ENCODE measurements around the gene HSD17B7. TPM values are rescaled to one million over a fixed set of nuclear protein-coding genes. Genes with fewer than 3 reads are reported as not detected.

Gene HSD17B7
- total and polyA plus RNA-seq, 2 experiments from 2014 or later = 4.0 to 5.5 TPM

DNA sequence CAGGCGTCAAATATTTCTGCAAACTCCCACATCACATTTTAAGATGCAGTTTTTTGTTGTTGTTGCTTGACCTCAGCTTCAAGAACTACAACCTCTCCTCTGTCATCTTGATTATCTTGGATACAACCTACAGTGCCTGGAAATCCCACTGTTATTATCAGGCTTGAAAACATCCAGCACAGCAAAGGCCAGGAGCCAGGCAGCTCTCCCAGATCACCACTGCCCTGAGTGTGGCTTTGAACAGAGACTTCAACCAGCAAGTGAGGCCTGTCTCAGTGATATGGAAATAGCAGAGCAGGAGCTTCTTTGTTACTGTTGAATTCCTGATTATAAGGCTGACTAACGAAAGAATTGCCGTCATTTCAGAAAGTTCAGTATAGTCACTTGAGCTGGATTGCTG lies 42.0 kb downstream of the HSD17B7 start:
- in situ Hi-C loops (cut with MboI) = no loop called here
- no peaks in the 10 kb centered on the region for H3K4me1 ChIP-seq (ENCODE audit: insufficient read depth)
- no peak for TF ChIP-seq EZH2 (IDR thresholded peaks at IDR 0.05; ENCODE audit: insufficient read depth, poor library complexity, severe bottlenecking)
- no peak for TF ChIP-seq EZH2phosphoT487 (IDR thresholded peaks at IDR 0.05; ENCODE audit: insufficient read depth, low read depth)

DNA sequence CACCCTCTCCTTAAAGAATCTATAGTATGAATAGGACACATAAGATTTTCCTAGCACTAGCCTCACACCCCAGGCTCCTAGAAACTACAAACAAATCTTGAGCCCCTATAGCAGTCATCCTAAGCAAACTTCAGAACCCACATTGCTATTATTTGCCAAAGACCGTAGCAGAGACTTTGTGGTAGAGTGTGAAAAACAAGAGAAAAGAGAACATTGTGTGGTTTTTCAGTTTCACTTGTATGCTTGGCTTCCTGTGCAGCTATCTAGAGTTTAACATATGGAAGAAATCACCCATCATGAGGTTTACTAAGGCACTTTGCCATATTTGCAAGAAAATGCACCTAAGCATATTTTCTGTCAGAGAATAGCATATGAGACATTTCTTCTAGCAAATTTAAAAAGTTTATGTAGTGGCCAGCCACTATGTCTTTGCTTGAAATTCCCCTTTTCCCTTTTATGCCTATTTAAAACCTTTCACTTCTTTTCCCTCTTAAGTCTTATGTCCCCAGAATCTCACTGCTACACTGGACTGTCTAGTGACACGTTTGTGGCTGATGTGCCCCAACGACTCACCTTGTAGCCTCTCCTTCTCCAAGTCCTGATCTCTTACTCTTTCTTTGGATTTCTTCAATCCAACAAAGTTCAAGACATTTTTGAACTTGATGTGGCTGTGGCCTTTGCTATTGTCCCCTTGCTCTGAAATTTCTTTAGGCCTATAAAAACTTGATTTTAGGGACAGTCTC lies 44.8 kb downstream of the HSD17B7 start:
- in situ Hi-C loops (cut with MboI) = no loop called here
- H2AFZ ChIP-seq = no peak overlapping the region
- TF ChIP-seq EZH2 (IDR thresholded peaks at IDR 0.05; ENCODE audit: insufficient read depth, poor library complexity, severe bottlenecking) (no peak), EZH2phosphoT487 (IDR thresholded peaks at IDR 0.05; ENCODE audit: insufficient read depth, low read depth) (no peak)
- no peak overlapping the region for H3K4me2 ChIP-seq (ENCODE audit: unreplicated experiment)
- no peaks in the 10 kb centered on the region for H3K79me2 ChIP-seq (ENCODE audit: insufficient read depth)
- H3K4me3 ChIP-seq = no peak overlapping the region
- no peaks in the 10 kb centered on the region for H3K36me3 ChIP-seq (ENCODE audit: low read depth)
- no peaks in the 10 kb centered on the region for H4K20me1 ChIP-seq (ENCODE audit: insufficient read depth)
- no peaks in the 10 kb centered on the region for H3K9me2 ChIP-seq (ENCODE audit: insufficient read depth)
- H3K9me3 ChIP-seq (ENCODE audit: low read depth) = no peaks in the 10 kb centered on the region
- H3K27me3 ChIP-seq (replicated peaks; ENCODE audit: insufficient read depth) = no peaks in the 10 kb centered on the region
- 13 to 20% methylated on average over 3 of the region's 3 CpGs for WGBS, 2 experiments (ENCODE audit: low coverage in 1 of 2, low lambda C conversion rate in 2 of 2, missing lambda C conversion rate in 2 of 2)
- H3K4me1 ChIP-seq (ENCODE audit: insufficient read depth) = no peaks in the 10 kb centered on the region
- no peak overlapping the region for H3K9ac ChIP-seq
- no peak for DNase-seq
- no peaks in the 10 kb centered on the region for H3F3A ChIP-seq (ENCODE audit: insufficient read depth)
- no peak overlapping the region for H3K27ac ChIP-seq

More for the DNA sequence above, 42.0 kb downstream of the HSD17B7 start:
- Histone ChIP-seq H3K4me3 (no peak overlapping the region), H3F3A (ENCODE audit: insufficient read depth) (no peaks in the 10 kb centered on the region), H3K27me3 (replicated peaks; ENCODE audit: insufficient read depth) (no peaks in the 10 kb centered on the region), H3K9me2 (ENCODE audit: insufficient read depth) (no peaks in the 10 kb centered on the region), H3K4me2 (ENCODE audit: unreplicated experiment) (no peak overlapping the region), H3K9me3 (ENCODE audit: low read depth) (no peaks in the 10 kb centered on the region), H3K27ac (no peak overlapping the region), H4K20me1 (ENCODE audit: insufficient read depth) (no peaks in the 10 kb centered on the region), H3K36me3 (ENCODE audit: low read depth) (no peaks in the 10 kb centered on the region), H2AFZ (no peak overlapping the region), H3K79me2 (ENCODE audit: insufficient read depth) (no peaks in the 10 kb centered on the region), H3K9ac (no peak overlapping the region)
- no peak for DNase-seq
- WGBS, 2 experiments (ENCODE audit: low coverage in 1 of 2, low lambda C conversion rate in 2 of 2, missing lambda C conversion rate in 2 of 2) = 87 to 89% methylated on average over 3 of the region's 3 CpGs

DNA sequence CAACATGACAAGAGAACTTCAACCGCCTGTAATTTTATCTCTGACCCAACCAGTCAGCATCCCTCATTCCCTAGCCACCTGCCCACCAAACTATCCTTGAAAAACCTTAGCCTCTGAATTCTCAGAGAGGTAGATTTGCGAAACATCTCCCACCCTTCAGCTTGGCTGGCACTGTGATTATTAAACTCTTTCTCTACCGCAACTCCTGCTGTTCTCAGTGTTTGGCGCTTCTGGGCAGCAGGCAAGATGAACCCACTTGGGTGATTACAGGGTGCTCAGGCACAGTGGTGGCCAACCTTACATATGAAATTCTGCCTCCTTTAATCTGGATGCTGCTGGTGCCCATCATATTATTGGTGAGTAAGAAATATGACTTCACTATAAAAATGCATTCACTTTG lies 48.4 kb downstream of the HSD17B7 start:
- H3K9me3 ChIP-seq (ENCODE audit: low read depth) = no peaks in the 10 kb centered on the region
- H3K79me2 ChIP-seq (ENCODE audit: insufficient read depth) = no peaks in the 10 kb centered on the region
- no peak overlapping the region for H3K9ac ChIP-seq
- DNase-seq = no peak
- H3K27ac ChIP-seq = no peak overlapping the region
- no peaks in the 10 kb centered on the region for H3K36me3 ChIP-seq (ENCODE audit: low read depth)
- in situ Hi-C loops (cut with MboI) = no loop called here
- no peak for TF ChIP-seq EZH2 (IDR thresholded peaks at IDR 0.05; ENCODE audit: insufficient read depth, poor library complexity, severe bottlenecking)
- no peak for TF ChIP-seq EZH2phosphoT487 (IDR thresholded peaks at IDR 0.05; ENCODE audit: insufficient read depth, low read depth)
- no peaks in the 10 kb centered on the region for H3F3A ChIP-seq (ENCODE audit: insufficient read depth)
- no peaks in the 10 kb centered on the region for H4K20me1 ChIP-seq (ENCODE audit: insufficient read depth)
- H3K4me2 ChIP-seq (ENCODE audit: unreplicated experiment) = no peak overlapping the region
- WGBS, 2 experiments (ENCODE audit: low coverage in 1 of 2, low lambda C conversion rate in 2 of 2, missing lambda C conversion rate in 2 of 2) = 53 to 58% methylated on average over 4 of the region's 4 CpGs
- H3K9me2 ChIP-seq (ENCODE audit: insufficient read depth) = no peaks in the 10 kb centered on the region
- H2AFZ ChIP-seq = no peak overlapping the region
- no peaks in the 10 kb centered on the region for H3K4me1 ChIP-seq (ENCODE audit: insufficient read depth)
- no peaks in the 10 kb centered on the region for H3K27me3 ChIP-seq (replicated peaks; ENCODE audit: insufficient read depth)
- no peak overlapping the region for H3K4me3 ChIP-seq

DNA sequence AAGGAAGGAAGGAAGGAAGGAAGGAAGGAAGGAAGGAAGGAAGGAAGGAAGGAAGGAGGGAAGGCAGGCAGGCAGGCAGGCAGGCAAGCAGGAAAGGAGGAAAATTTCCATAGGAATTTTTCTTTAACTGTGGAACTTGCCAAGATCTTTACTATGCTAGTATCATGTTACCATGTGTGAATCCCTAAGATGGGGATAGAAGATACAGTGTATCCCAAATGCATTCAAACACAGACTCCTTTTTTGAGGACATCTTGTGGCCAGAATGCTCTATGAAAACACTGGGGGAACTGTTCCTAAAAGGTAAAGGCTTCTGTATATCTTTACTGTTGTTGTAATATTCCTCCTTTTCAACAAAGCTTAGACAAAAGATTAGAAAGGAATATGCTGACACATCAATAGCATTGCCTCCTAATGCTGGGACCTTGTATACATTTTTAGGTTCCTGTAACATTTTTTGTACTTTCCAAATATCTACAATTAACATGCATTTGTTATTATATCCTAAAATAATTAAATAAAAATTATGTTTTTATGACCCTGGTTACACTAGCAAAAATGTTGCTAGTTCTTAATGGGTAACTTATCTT lies 49.8 kb downstream of the HSD17B7 start:
- H3K9me3 ChIP-seq (ENCODE audit: low read depth) = no peaks in the 10 kb centered on the region
- H3K27me3 ChIP-seq (replicated peaks; ENCODE audit: insufficient read depth) = no peaks in the 10 kb centered on the region
- in situ Hi-C loops (cut with MboI) = no loop called here
- no peak overlapping the region for H2AFZ ChIP-seq
- H3K4me1 ChIP-seq (ENCODE audit: insufficient read depth) = no peaks in the 10 kb centered on the region
- H3K27ac ChIP-seq = no peak overlapping the region
- H3K79me2 ChIP-seq (ENCODE audit: insufficient read depth) = no peaks in the 10 kb centered on the region
- TF ChIP-seq EZH2 (IDR thresholded peaks at IDR 0.05; ENCODE audit: insufficient read depth, poor library complexity, severe bottlenecking) (no peak), EZH2phosphoT487 (IDR thresholded peaks at IDR 0.05; ENCODE audit: insufficient read depth, low read depth) (no peak)
- H3K9me2 ChIP-seq (ENCODE audit: insufficient read depth) = no peaks in the 10 kb centered on the region
- no peak overlapping the region for H3K4me2 ChIP-seq (ENCODE audit: unreplicated experiment)
- no peak overlapping the region for H3K4me3 ChIP-seq
- H4K20me1 ChIP-seq (ENCODE audit: insufficient read depth) = no peaks in the 10 kb centered on the region
- no peaks in the 10 kb centered on the region for H3K36me3 ChIP-seq (ENCODE audit: low read depth)
- no peak overlapping the region for H3K9ac ChIP-seq
- no peak for DNase-seq
- no peaks in the 10 kb centered on the region for H3F3A ChIP-seq (ENCODE audit: insufficient read depth)
